ENCODE data around the gene LIPT1. TPM values are rescaled to one million over a fixed set of nuclear protein-coding genes. Genes with fewer than 3 reads are reported as not detected.
"Not testable (repeated sequence)": the region's sequence is repeated elsewhere in the genome, so short reads cannot be mapped to it uniquely, and the experiment has no call there.

Gene LIPT1
- total RNA-seq, 1 donor from 2014 or later, result not detected

DNA sequence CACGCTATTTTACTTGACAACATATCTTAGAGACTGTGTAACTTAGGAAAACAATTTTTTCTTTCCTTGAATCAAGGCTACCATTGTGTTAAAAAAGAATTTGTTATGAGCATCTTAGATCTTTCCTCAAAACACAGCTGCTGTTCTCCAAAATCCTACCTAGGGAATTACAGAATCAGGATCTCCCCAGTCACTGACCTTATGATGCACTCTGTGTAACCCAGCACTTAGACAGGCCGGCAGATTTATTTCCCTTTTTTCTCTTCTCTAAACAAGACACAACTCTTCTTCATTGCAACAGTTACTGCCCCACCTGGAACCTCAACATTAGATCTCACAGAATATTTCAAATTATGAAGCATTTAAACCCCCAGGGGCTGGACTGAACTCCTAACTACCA, 26.8 kb upstream of the LIPT1 start:
- H3K36me3 ChIP-seq, result peaks cover 8 to 9% of the 10 kb centered on the region in 2 donors

DNA sequence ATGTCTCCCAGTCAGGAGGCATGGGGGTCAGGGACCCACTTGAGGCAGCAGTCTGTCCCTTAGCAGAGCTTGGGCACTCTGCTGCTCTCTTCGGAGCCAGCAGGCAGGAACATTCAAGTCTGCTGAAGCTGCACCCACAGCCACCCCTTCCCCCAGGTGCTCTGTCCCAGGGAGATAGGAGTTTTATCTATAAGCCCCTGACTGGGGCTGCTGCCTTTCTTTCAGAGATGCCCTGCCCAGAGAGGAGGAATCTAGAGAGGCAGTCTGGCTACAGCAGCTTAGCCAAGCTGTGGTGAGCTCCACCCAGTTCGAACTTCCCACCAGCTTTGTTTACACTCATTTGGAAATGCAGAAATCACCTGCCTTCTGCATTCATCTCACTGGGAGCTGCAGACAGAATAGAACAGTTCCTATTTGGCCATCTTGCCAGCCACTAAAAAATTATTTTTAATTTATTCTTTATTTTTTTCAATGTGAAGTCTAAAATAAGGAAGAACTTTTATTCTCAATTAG, 19.7 kb upstream of the LIPT1 start:
- H3K36me3 ChIP-seq; H3K4me1 ChIP-seq; intact Hi-C loops (cut with DNase I); H3K27me3 ChIP-seq; DNase-seq (ENCODE audit: low spot score in 2 of 2); H3K4me3 ChIP-seq; H3K27ac ChIP-seq: not testable (repeated sequence)
- H3K9me3 ChIP-seq, result peaks cover 26 to 55% of the 10 kb centered on the region in 2 donors

More for the DNA sequence above, 26.8 kb upstream of the LIPT1 start:
- intact Hi-C loops (cut with DNase I), result no loop called here
- Histone ChIP-seq H3K4me1 (no peaks in the 10 kb centered on the region), H3K4me3 (no peak overlapping the region), H3K9me3 (peaks cover 40 to 80% of the 10 kb centered on the region in 2 donors), H3K27me3 (no peaks in the 10 kb centered on the region), H3K27ac (no peak overlapping the region)
- TF ChIP-seq CTCF (IDR thresholded peaks at IDR 0.05), result no peak
- DNase-seq (ENCODE audit: low spot score in 2 of 2), result no peak

DNA sequence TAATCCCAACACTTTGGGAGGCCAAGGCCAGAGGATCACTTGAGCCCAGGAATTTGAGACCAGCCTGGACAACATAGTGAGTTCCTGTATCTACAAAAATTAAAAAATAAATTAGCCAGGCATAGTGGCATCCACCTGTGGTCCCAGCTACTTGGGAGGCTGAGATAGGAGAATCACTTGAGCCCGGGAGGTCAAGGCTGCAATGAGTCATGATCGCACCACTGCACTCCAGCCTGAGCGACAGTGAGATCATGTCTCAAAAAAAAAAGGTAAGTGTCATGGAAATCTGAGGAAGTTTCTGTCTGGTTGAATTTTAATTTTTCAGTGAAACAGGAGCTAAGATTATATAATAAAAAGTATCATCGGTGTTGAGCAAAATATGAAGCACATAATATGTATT, 15.8 kb upstream of the LIPT1 start:
- Histone ChIP-seq H3K27me3 (no peaks in the 10 kb centered on the region), H3K4me1 (peaks cover 0 to 4% of the 10 kb centered on the region in 2 donors), H3K9me3 (peaks cover 0 to 16% of the 10 kb centered on the region in 2 donors), H3K36me3 (no peaks in the 10 kb centered on the region), H3K27ac (no peak overlapping the region), H3K4me3 (no peak overlapping the region)
- intact Hi-C loops (cut with DNase I), result no loop called here
- DNase-seq (ENCODE audit: low spot score in 2 of 2), result no peak
- TF ChIP-seq CTCF (IDR thresholded peaks at IDR 0.05), result no peak

DNA sequence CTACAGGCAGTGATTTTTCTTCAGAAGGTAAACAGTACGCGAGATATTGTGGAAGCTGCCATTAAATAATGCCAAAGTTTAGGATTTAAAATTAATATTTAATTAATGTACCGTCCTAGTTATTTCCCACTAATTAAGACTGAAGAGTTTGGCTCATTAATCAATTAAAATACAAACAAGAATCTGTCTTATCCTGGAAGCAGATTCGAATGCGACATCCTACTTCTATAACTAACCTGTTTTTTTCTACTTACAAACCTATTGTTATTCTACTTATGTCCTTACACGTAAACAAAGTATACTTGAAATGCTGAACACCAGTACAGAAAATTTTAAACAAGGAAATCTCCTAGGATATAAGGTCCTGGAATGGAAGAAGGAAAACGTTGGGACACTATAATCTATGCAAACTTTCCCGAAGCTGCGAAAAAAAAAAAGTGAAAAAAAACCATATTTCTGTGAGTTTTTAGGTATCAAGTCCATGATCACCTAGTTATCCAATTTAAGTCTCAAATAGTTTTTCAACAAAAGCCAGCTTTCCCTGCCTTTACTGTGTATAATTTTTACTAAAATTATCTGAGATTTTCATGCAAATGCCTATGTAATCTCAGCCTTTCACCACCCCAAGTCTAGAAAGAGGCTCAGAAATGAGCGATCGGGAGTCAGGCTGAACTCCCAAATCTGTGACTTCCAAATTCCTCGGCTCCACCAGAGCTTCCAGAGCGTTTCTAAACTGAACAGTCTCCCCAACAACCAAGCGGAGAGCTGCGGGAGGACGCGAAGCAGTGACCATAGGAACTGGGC, 14.5 kb upstream of the LIPT1 start:
- Histone ChIP-seq H3K27me3 (no peaks in the 10 kb centered on the region), H3K9me3 (peaks cover 0 to 6% of the 10 kb centered on the region in 2 donors), H3K4me1 (peaks cover 0 to 4% of the 10 kb centered on the region in 2 donors), H3K36me3 (no peaks in the 10 kb centered on the region), H3K4me3 (peak overlapping the region; percentile 80 to 95), H3K27ac (peak overlapping the region; percentile 71 to 86)
- TF ChIP-seq CTCF (IDR thresholded peaks at IDR 0.05), result no peak
- intact Hi-C loops (cut with DNase I), result no loop called here
- no peak for DNase-seq (ENCODE audit: low spot score in 2 of 2)

DNA sequence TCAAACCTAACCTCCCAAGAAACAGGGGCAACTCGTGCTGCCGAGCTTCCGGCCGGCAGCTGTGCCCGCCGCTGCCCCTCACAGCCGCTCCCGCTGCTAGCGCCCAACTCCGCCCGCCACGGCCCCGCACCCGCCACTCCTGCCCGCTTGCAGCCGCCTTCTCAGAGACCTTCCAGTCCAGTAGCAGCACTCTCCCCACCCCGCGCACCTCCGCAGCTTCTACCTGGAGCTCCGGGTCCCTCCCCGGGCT, 14.0 kb upstream of the LIPT1 start:
- no peak for DNase-seq (ENCODE audit: low spot score in 2 of 2)
- peaks cover 0 to 1% of the 10 kb centered on the region in 2 donors for H3K9me3 ChIP-seq

More for the DNA sequence above, 14.0 kb upstream of the LIPT1 start:
- peak overlapping the region; percentile 71 to 86 for H3K27ac ChIP-seq
- intact Hi-C loops (cut with DNase I), result loop anchor here (1.0 kb wide), 2 partner anchors 14 to 41 kb away; partner anchors contain the start of genes LIPT1, MITD1, MRPL30 and TSGA10
- peaks cover 0 to 4% of the 10 kb centered on the region in 2 donors for H3K4me1 ChIP-seq
- no peak for TF ChIP-seq CTCF (IDR thresholded peaks at IDR 0.05)
- H3K36me3 ChIP-seq, result no peaks in the 10 kb centered on the region
- H3K27me3 ChIP-seq, result no peaks in the 10 kb centered on the region
- peak overlapping the region; percentile 80 to 95 for H3K4me3 ChIP-seq

Measured in ascending aorta (tissue), 2 donors.